ENCODE results near the gene ARHGAP8. TPM values are rescaled to one million over a fixed set of nuclear protein-coding genes. Genes with fewer than 3 reads are reported as not detected.

Gene ARHGAP8
- polyA plus RNA-seq, 2 donors, result 7.2 to 11.2 TPM

Other genes starting within 250 kb of the ARHGAP8 start
- gene PRR5, start 50.4 kb upstream of the ARHGAP8 start, polyA plus RNA-seq, result 10 to 100 TPM; 12.2 to 13.0 TPM